Immature natural killer cell (primary cell): ENCODE measurements around the gene PKIB. TPM values are rescaled to one million over a fixed set of nuclear protein-coding genes. Genes with fewer than 3 reads are reported as not detected.
"Not testable (repeated sequence)": the region's sequence is repeated elsewhere in the genome, so short reads cannot be mapped to it uniquely, and the experiment has no call there.

ENCODE experiments used
- DNase-seq, 3 donors: peaks; one replicate each; pipeline ENCODE4 v3.0.0; 2022; ENCODE audit warnings: mixed read lengths in 1 of 3
- H3K27ac Mint-ChIP-seq, 6 donors: one replicate each; pipeline ENCODE4 v1.8.0; 2020; ENCODE audit warnings: mixed read lengths in 6 of 6, mild to moderate bottlenecking in 5 of 6, inconsistent platforms in 4 of 6, moderate library complexity in 3 of 6
- H3K27me3 Mint-ChIP-seq, 3 donors: one replicate each; pipeline ENCODE4 v1.8.0; 2020 to 2021; ENCODE audit warnings: low read depth in 3 of 3, mild to moderate bottlenecking in 3 of 3, mixed read lengths in 3 of 3, moderate library complexity in 3 of 3, inconsistent platforms in 1 of 3
- H3K36me3 Mint-ChIP-seq, 3 donors: one replicate each; pipeline ENCODE4 v1.8.0; 2020; ENCODE audit warnings: mixed read lengths in 3 of 3, inconsistent platforms in 2 of 3, mild to moderate bottlenecking in 2 of 3
- H3K4me1 Mint-ChIP-seq, 2 donors: one replicate each; pipeline ENCODE4 v1.8.0; 2020; ENCODE audit warnings: inconsistent platforms in 2 of 2, mild to moderate bottlenecking in 2 of 2, mixed read lengths in 2 of 2, moderate library complexity in 1 of 2
- H3K4me3 Mint-ChIP-seq, 5 donors: one replicate each; pipeline ENCODE4 v1.8.0; 2020; ENCODE audit warnings: mild to moderate bottlenecking in 5 of 5, mixed read lengths in 5 of 5, inconsistent platforms in 3 of 5, moderate library complexity in 3 of 5
- H3K9me3 Mint-ChIP-seq, 6 donors: one replicate each; pipeline ENCODE4 v1.8.0; 2020; ENCODE audit warnings: mild to moderate bottlenecking in 6 of 6, mixed read lengths in 6 of 6, inconsistent platforms in 4 of 6, moderate library complexity in 3 of 6
- polyA plus RNA-seq, 3 donors: library from polyadenylated mRNA; unstranded; fragments of 300-500 nt; fragmentation: Illumina TruSeq; gene quantifications; one replicate each; pipeline ENCODE4 v1.2.3, GENCODE V29; 2021

The PKIB gene
- polyA plus RNA-seq, 3 donors from 2014 or later: 2.1 to 5.0 TPM; not detected in 1

- no peak for DNase-seq
- H3K4me3 Mint-ChIP-seq: no peak overlapping the region
- H3K27ac Mint-ChIP-seq: no peak overlapping the region
- H3K9me3 Mint-ChIP-seq: peaks cover 0 to 8% (median 0%) of the 10 kb centered on the region in 6 donors
- H3K27me3 Mint-ChIP-seq: peaks cover 0 to 6% (median 4%) of the 10 kb centered on the region in 3 donors
- H3K36me3 Mint-ChIP-seq: no peaks in the 10 kb centered on the region
- H3K4me1 Mint-ChIP-seq: no peaks in the 10 kb centered on the region
Observed at GRCh38 chr6:122628714-122629113, 18.5 kb downstream of the PKIB start.

GRCh38 chr6:122631571-122632249, 21.5 kb downstream of the PKIB start:
- no peak overlapping the region for H3K4me3 Mint-ChIP-seq
- H3K27me3 Mint-ChIP-seq: peaks cover 0 to 6% (median 4%) of the 10 kb centered on the region in 3 donors

GRCh38 chr6:122640366-122640765, 30.2 kb downstream of the PKIB start:
- H3K36me3 Mint-ChIP-seq: no peaks in the 10 kb centered on the region
- no peak overlapping the region for H3K27ac Mint-ChIP-seq
- no peaks in the 10 kb centered on the region for H3K4me1 Mint-ChIP-seq
- no peak overlapping the region for H3K4me3 Mint-ChIP-seq
- DNase-seq: no peak
- peaks cover 0 to 2% (median 0%) of the 10 kb centered on the region in 6 donors for H3K9me3 Mint-ChIP-seq
- peaks cover 0 to 3% (median 3%) of the 10 kb centered on the region in 3 donors for H3K27me3 Mint-ChIP-seq

More at GRCh38 chr6:122631571-122632249, 21.5 kb downstream of the PKIB start:
- Mint-ChIP-seq H3K9me3 (peaks cover 0 to 3% (median 0%) of the 10 kb centered on the region in 6 donors), H3K36me3 (no peaks in the 10 kb centered on the region), H3K27ac (no peak overlapping the region), H3K4me1 (no peaks in the 10 kb centered on the region)
- no peak for DNase-seq

- H3K27ac Mint-ChIP-seq: no peak overlapping the region
- no peak overlapping the region for H3K4me3 Mint-ChIP-seq
- DNase-seq: no peak
- peaks cover 0 to 2% (median 0%) of the 10 kb centered on the region in 6 donors for H3K9me3 Mint-ChIP-seq
- peaks cover 0 to 3% (median 3%) of the 10 kb centered on the region in 3 donors for H3K27me3 Mint-ChIP-seq
- no peaks in the 10 kb centered on the region for H3K36me3 Mint-ChIP-seq
- no peaks in the 10 kb centered on the region for H3K4me1 Mint-ChIP-seq
Observed at GRCh38 chr6:122641819-122642218, 31.6 kb downstream of the PKIB start.

- H3K4me1 Mint-ChIP-seq, H3K36me3 Mint-ChIP-seq, H3K27ac Mint-ChIP-seq, H3K9me3 Mint-ChIP-seq, DNase-seq, H3K27me3 Mint-ChIP-seq, H3K4me3 Mint-ChIP-seq: not testable (repeated sequence)
Observed at GRCh38 chr6:122642604-122643003, 32.4 kb downstream of the PKIB start.

GRCh38 chr6:122645256-122645655, 35.1 kb downstream of the PKIB start:
- Mint-ChIP-seq H3K36me3 (no peaks in the 10 kb centered on the region), H3K4me3 (no peak overlapping the region), H3K9me3 (peaks cover 0 to 2% (median 0%) of the 10 kb centered on the region in 6 donors), H3K4me1 (no peaks in the 10 kb centered on the region), H3K27ac (no peak overlapping the region), H3K27me3 (peaks cover 0 to 3% (median 0%) of the 10 kb centered on the region in 3 donors)
- DNase-seq: no peak

- H3K27me3 Mint-ChIP-seq: no peaks in the 10 kb centered on the region
- no peaks in the 10 kb centered on the region for H3K4me1 Mint-ChIP-seq
- H3K27ac Mint-ChIP-seq: no peak overlapping the region
- DNase-seq: no peak
- peaks cover 0 to 2% (median 0%) of the 10 kb centered on the region in 6 donors for H3K9me3 Mint-ChIP-seq
- no peak overlapping the region for H3K4me3 Mint-ChIP-seq
- no peaks in the 10 kb centered on the region for H3K36me3 Mint-ChIP-seq
Observed at GRCh38 chr6:122647765-122648164, 37.6 kb downstream of the PKIB start.

- H3K36me3 Mint-ChIP-seq: no peaks in the 10 kb centered on the region
Observed at GRCh38 chr6:122648726-122649125, 38.5 kb downstream of the PKIB start.

GRCh38 chr6:122649701-122650100, 39.5 kb downstream of the PKIB start:
- H3K36me3 Mint-ChIP-seq: no peaks in the 10 kb centered on the region
- DNase-seq: no peak
- no peak overlapping the region for H3K27ac Mint-ChIP-seq
- H3K9me3 Mint-ChIP-seq: peaks cover 0 to 5% (median 1%) of the 10 kb centered on the region in 6 donors
- no peaks in the 10 kb centered on the region for H3K4me1 Mint-ChIP-seq
- H3K4me3 Mint-ChIP-seq: no peak overlapping the region
- H3K27me3 Mint-ChIP-seq: peaks cover 0 to 2% (median 0%) of the 10 kb centered on the region in 3 donors

More at GRCh38 chr6:122648726-122649125, 38.5 kb downstream of the PKIB start:
- no peak for DNase-seq
- Mint-ChIP-seq H3K4me1 (no peaks in the 10 kb centered on the region), H3K27ac (no peak overlapping the region), H3K9me3 (peaks cover 0 to 5% (median 1%) of the 10 kb centered on the region in 6 donors), H3K4me3 (no peak overlapping the region), H3K27me3 (no peaks in the 10 kb centered on the region)

GRCh38 chr6:122650403-122650802, 40.2 kb downstream of the PKIB start:
- DNase-seq: no peak
- H3K36me3 Mint-ChIP-seq: no peaks in the 10 kb centered on the region
- no peak overlapping the region for H3K4me3 Mint-ChIP-seq
- H3K27me3 Mint-ChIP-seq: peaks cover 0 to 2% (median 0%) of the 10 kb centered on the region in 3 donors
- H3K27ac Mint-ChIP-seq: no peak overlapping the region
- no peaks in the 10 kb centered on the region for H3K4me1 Mint-ChIP-seq
- peaks cover 0 to 5% (median 3%) of the 10 kb centered on the region in 6 donors for H3K9me3 Mint-ChIP-seq

- Mint-ChIP-seq H3K4me3 (no peak overlapping the region), H3K27me3 (peaks cover 0 to 2% (median 0%) of the 10 kb centered on the region in 3 donors), H3K9me3 (peaks cover 0 to 5% (median 3%) of the 10 kb centered on the region in 6 donors), H3K4me1 (no peaks in the 10 kb centered on the region), H3K36me3 (no peaks in the 10 kb centered on the region), H3K27ac (no peak overlapping the region)
- DNase-seq: no peak
Observed at GRCh38 chr6:122651031-122651430, 40.8 kb downstream of the PKIB start.

GRCh38 chr6:122651604-122652003, 41.4 kb downstream of the PKIB start:
- peaks cover 0 to 2% (median 0%) of the 10 kb centered on the region in 3 donors for H3K27me3 Mint-ChIP-seq

GRCh38 chr6:122652431-122652830, 42.2 kb downstream of the PKIB start:
- Mint-ChIP-seq H3K27me3 (peaks cover 0 to 2% (median 0%) of the 10 kb centered on the region in 3 donors), H3K4me3 (no peak overlapping the region), H3K4me1 (no peaks in the 10 kb centered on the region), H3K27ac (no peak overlapping the region), H3K9me3 (peaks cover 0 to 5% (median 3%) of the 10 kb centered on the region in 6 donors), H3K36me3 (no peaks in the 10 kb centered on the region)
- DNase-seq: no peak

More at GRCh38 chr6:122651604-122652003, 41.4 kb downstream of the PKIB start:
- Mint-ChIP-seq H3K4me3 (no peak overlapping the region), H3K27ac (no peak overlapping the region), H3K9me3 (peaks cover 0 to 5% (median 3%) of the 10 kb centered on the region in 6 donors), H3K4me1 (no peaks in the 10 kb centered on the region), H3K36me3 (no peaks in the 10 kb centered on the region)
- DNase-seq: no peak

- peaks cover 0 to 5% (median 3%) of the 10 kb centered on the region in 6 donors for H3K9me3 Mint-ChIP-seq
- no peaks in the 10 kb centered on the region for H3K36me3 Mint-ChIP-seq
- no peak for DNase-seq
- peaks cover 0 to 2% (median 0%) of the 10 kb centered on the region in 3 donors for H3K27me3 Mint-ChIP-seq
- no peak overlapping the region for H3K27ac Mint-ChIP-seq
- no peaks in the 10 kb centered on the region for H3K4me1 Mint-ChIP-seq
- H3K4me3 Mint-ChIP-seq: no peak overlapping the region
Observed at GRCh38 chr6:122653094-122653493, 42.9 kb downstream of the PKIB start.
